Adrenal gland (tissue), 12 donors: Measurements from ENCODE around the gene HYCC1. TPM values are rescaled to one million over a fixed set of nuclear protein-coding genes. Genes with fewer than 3 reads are reported as not detected.
A peak's percentile ranks its signal among the peaks of the same experiment; 100 is the strongest.

Source experiments
- DNase-seq, 7 donors: peaks; one replicate each; pipeline ENCODE4 v3.0.0-alpha.2; 2019 to 2020
- H3K27ac ChIP-seq, 5 donors: fragments of 200-600 bp; sonication (generic) in 4 of 5; 1 replicate in 3 of 5; 2 replicates in 2 of 5; pipeline versions ENCODE4 v1.5.1 to v1.8.0; 2016 to 2020; ENCODE audit warnings: mild to moderate bottlenecking in 1 of 5
- H3K27me3 ChIP-seq: fragments of 200-600 bp; 2 replicates; pipeline ENCODE4 v1.8.0; 2021
- H3K36me3 ChIP-seq, 2 donors: fragments of 200-600 bp; replicated peaks in 1 of 2; 1 replicate in 1 of 2; 2 replicates in 1 of 2; pipeline versions ENCODE4 v1.5.1 to v1.8.0; 2018 to 2022
- H3K4me1 ChIP-seq, 2 donors: fragments of 200-600 bp; replicated peaks in 1 of 2; 1 replicate in 1 of 2; 2 replicates in 1 of 2; pipeline versions ENCODE4 v1.5.1 to v1.8.0; 2018 to 2021
- H3K4me3 ChIP-seq, 4 donors: fragments of 200-600 bp; sonication (generic) in 3 of 4; one replicate each; pipeline ENCODE4 v1.5.1; 2016 to 2018
- H3K9me3 ChIP-seq, 3 donors: fragments of 200-600 bp; sonication (generic) in 1 of 3; replicated peaks in 1 of 3; 1 replicate in 2 of 3; 2 replicates in 1 of 3; pipeline versions ENCODE4 v1.5.1 to v1.8.0; 2016 to 2021
- CTCF ChIP-seq, 6 experiments: fragments of 450-650 bp in 4 of 6; fragments of 200-600 bp in 2 of 6; sonication (generic) in 1 of 6; IDR thresholded peaks; 1 replicate in 5 of 6; 2 replicates in 1 of 6; pipeline versions ENCODE4 v1.5.1 to v1.8.0; 2016 to 2021; ENCODE audit warnings: antibody characterized with exemption in 6 of 6, mild to moderate bottlenecking in 2 of 6, moderate library complexity in 1 of 6
- POLR2A ChIP-seq, 2 donors: fragments of 450-650 bp; IDR thresholded peaks; one replicate each; pipeline ENCODE4 v1.6.1; 2017; ENCODE audit warnings: antibody characterized with exemption in 2 of 2, mild to moderate bottlenecking in 2 of 2, moderate library complexity in 1 of 2
- WGBS, 4 donors: extraction: QIAGEN DNeasy Blood & Tissue Kit in 2 of 4; methylation state at CpG; one replicate each; pipeline versions ENCODE4 v1.1.5 to v1.1.7; 2013 to 2017; 5-methylcytosine and 5-hydroxymethylcytosine counted together
- intact Hi-C, 2 donors: fragments of 100-400 bp; cut with DNase I; formaldehyde crosslinking; loops; one replicate each; pipeline versions ENCODE4 v1.14.1 to v1.15.0; 2022 to 2023
- polyA plus RNA-seq, 3 donors: library from polyadenylated mRNA; stranded (reverse); fragments of 200-250 nt in 2 of 3; fragments of 350-450 nt in 1 of 3; fragmentation: Illumina TruSeq in 1 of 3; extraction: RNeasy Lipid Tissue Mini Kit (QIAGEN cat#74804) in 1 of 3; gene quantifications; one replicate each; pipeline ENCODE4 v1.2.3, GENCODE V29; 2013 to 2014
- total RNA-seq, 9 donors: library from RNA; depleted of rRNA in 4 of 9; stranded (reverse); fragments of >200 nt in 4 of 9; fragments of 120-200 nt in 1 of 9; fragmentation: NEBNext Ultra II Directional in 1 of 9; extraction: Animal tissue kit (Norgen Biotek cat#: 25700) in 1 of 9; gene quantifications; one replicate each; pipeline versions ENCODE4 v1.1.0 to v1.2.4, GENCODE V29; 2013 to 2023
- donor health status: healthy with polysubstance abuse.
- donor health status: Bipolar disorder and iron deficiency.
- donor health status: DM: yes; HTN: yes; CAD: no.
- donor health status: DM: no; HTN: no; CAD: no.
- donor health status: DM: no; HTN: no; CAD: no.
- donor health status: DM: yes; HTN: yes; CAD: no.

The HYCC1 gene
- total and polyA plus RNA-seq, 12 donors, result 3.8 to 27.1 (median 17.5) TPM

- DNase-seq, result no peak
- Histone ChIP-seq H3K27ac (no peak overlapping the region), H3K27me3 (no peaks in the 10 kb centered on the region), H3K4me3 (no peak overlapping the region), H3K4me1 (no peaks in the 10 kb centered on the region), H3K36me3 (no peaks in the 10 kb centered on the region), H3K9me3 (no peaks in the 10 kb centered on the region)
- 64 to 87% (median 75%) methylated on average over 2 of the region's 2 CpGs for WGBS, 4 donors
- TF ChIP-seq POLR2A (IDR thresholded peaks at IDR 0.05) (no peak), CTCF (IDR thresholded peaks at IDR 0.05) (no peak)
- intact Hi-C loops, result loop anchor here in 1 of 2 donors (10.0 kb wide), 1 partner anchor 170 kb away; no protein-coding TSS in a partner anchor
Observed at GRCh38 chr7:23024454-23024853, 10.5 kb upstream of the HYCC1 start.

GRCh38 chr7:23022851-23023250 lies 8.9 kb upstream of the HYCC1 start:
- no peaks in the 10 kb centered on the region for H3K4me1 ChIP-seq
- no peak overlapping the region for H3K4me3 ChIP-seq
- no peaks in the 10 kb centered on the region for H3K36me3 ChIP-seq
- no peak for TF ChIP-seq POLR2A (IDR thresholded peaks at IDR 0.05)
- no peak for TF ChIP-seq CTCF (IDR thresholded peaks at IDR 0.05)
- no peaks in the 10 kb centered on the region for H3K9me3 ChIP-seq
- WGBS, 4 donors, result 73 to 100% (median 79%) methylated on average over 2 of the region's 2 CpGs
- H3K27ac ChIP-seq, result peak overlapping the region in 1 of 5 donors; percentile 29
- intact Hi-C loops, result loop anchor here in 1 of 2 donors (10.0 kb wide), 1 partner anchor 168 kb away; no protein-coding TSS in a partner anchor
- DNase-seq, result no peak
- H3K27me3 ChIP-seq, result no peaks in the 10 kb centered on the region

GRCh38 chr7:23022258-23022769 lies 8.4 kb upstream of the HYCC1 start:
- peak overlapping the region in 1 of 5 donors; percentile 52 for H3K27ac ChIP-seq
- H3K9me3 ChIP-seq, result no peaks in the 10 kb centered on the region
- H3K36me3 ChIP-seq, result no peaks in the 10 kb centered on the region
- DNase-seq, result peak in 2 of 7 donors; percentile 20 to 29
- intact Hi-C loops, result loop anchor here in 1 of 2 donors (10.0 kb wide), 1 partner anchor 168 kb away; no protein-coding TSS in a partner anchor
- H3K27me3 ChIP-seq, result no peaks in the 10 kb centered on the region
- 62 to 71% (median 66%) methylated on average over 7 of the region's 7 CpGs for WGBS, 4 donors
- TF ChIP-seq CTCF (IDR thresholded peaks at IDR 0.05) (no peak), POLR2A (IDR thresholded peaks at IDR 0.05) (no peak)
- no peak overlapping the region for H3K4me3 ChIP-seq
- no peaks in the 10 kb centered on the region for H3K4me1 ChIP-seq

GRCh38 chr7:23021596-23021995 lies 7.7 kb upstream of the HYCC1 start:
- H3K36me3 ChIP-seq, result no peaks in the 10 kb centered on the region
- H3K27ac ChIP-seq, result peak overlapping the region in 1 of 5 donors; percentile 52
- 47 to 93% (median 86%) methylated on average over 1 of the region's 1 CpG for WGBS, 4 donors
- H3K9me3 ChIP-seq, result no peaks in the 10 kb centered on the region
- intact Hi-C loops, result loop anchor here in 1 of 2 donors (10.0 kb wide), 1 partner anchor 167 kb away; no protein-coding TSS in a partner anchor
- no peak for TF ChIP-seq POLR2A (IDR thresholded peaks at IDR 0.05)
- no peak for TF ChIP-seq CTCF (IDR thresholded peaks at IDR 0.05)
- no peak overlapping the region for H3K4me3 ChIP-seq
- H3K27me3 ChIP-seq, result no peaks in the 10 kb centered on the region
- DNase-seq, result no peak
- no peaks in the 10 kb centered on the region for H3K4me1 ChIP-seq
